Endothelial cell of umbilical vein (primary cell): ENCODE data around the gene INSC.

Experiments used
- CTCF ChIP-seq, 2 donors: IDR thresholded peaks; 1 replicate in 1 of 2; 2 replicates in 1 of 2; pipeline ENCODE4 v1.5.1; 2011; ENCODE audit warnings: low read length in 2 of 2, mild to moderate bottlenecking in 2 of 2, moderate library complexity in 2 of 2, control low read depth in 1 of 2, inconsistent platforms in 1 of 2, low read depth in 1 of 2; ENCODE audit not compliant: insufficient read depth in 1 of 2; ENCODE audit errors: extremely low read depth in 1 of 2
- POLR2A ChIP-seq: IDR thresholded peaks from 2 replicates; pipeline ENCODE4 v1.6.1; 2012; ENCODE audit warnings: low read depth, mild to moderate bottlenecking, control low read depth, low read length

GRCh38 chr11:15199693-15200092, 85.0 kb downstream of the INSC start:
- TF ChIP-seq CTCF (IDR thresholded peaks at IDR 0.05; ENCODE audit: extremely low read depth in 1 of 2, insufficient read depth in 1 of 2, low read depth in 1 of 2, low read length in 2 of 2) (no peak), POLR2A (no peak)
